HEK293T (cell line): ENCODE measurements around the gene GIGYF2.

Experiments
- CTCF ChIA-PET: fragments of 350-600 bp; formaldehyde crosslinking; extraction: SDS; loops from one replicate; lab custom pipeline; 2021; ENCODE audit warnings: antibody characterized with exemption, inconsistent platforms; lab: Yijun Ruan, JAX
- POLR2A ChIA-PET: fragments of 350-600 bp; formaldehyde crosslinking; extraction: SDS; loops from one replicate; lab custom pipeline; 2020; ENCODE audit warnings: antibody characterized with exemption, inconsistent platforms; lab: Yijun Ruan, JAX
- DNase-seq: peaks from one replicate; pipeline ENCODE4 v3.0.0; 2012; ENCODE audit warnings: mixed read lengths; ENCODE audit errors: extremely low spot score
- ARNT ChIP-seq: fragments of 450-650 bp; IDR thresholded peaks from 2 replicates; pipeline ENCODE4 v1.6.1; 2017; ENCODE audit warnings: mild to moderate bottlenecking
- BHLHE40 ChIP-seq: fragments of 450-650 bp; IDR thresholded peaks from 2 replicates; pipeline ENCODE4 v1.6.1; 2016; ENCODE audit warnings: mild to moderate bottlenecking, moderate library complexity, borderline replicate concordance
- CTBP1 ChIP-seq: fragments of 450-650 bp; IDR thresholded peaks from 2 replicates; pipeline ENCODE4 v1.6.1; 2016; ENCODE audit warnings: borderline replicate concordance
- ELF4 ChIP-seq: fragments of 450-650 bp; IDR thresholded peaks from 2 replicates; pipeline ENCODE4 v1.6.1; 2017; ENCODE audit warnings: antibody characterized with exemption
- FOXA1 ChIP-seq: fragments of 450-650 bp; IDR thresholded peaks from 2 replicates; pipeline ENCODE4 v1.6.1; 2016; ENCODE audit warnings: mild to moderate bottlenecking
- FOXK2 ChIP-seq: fragments of 450-650 bp; IDR thresholded peaks from 2 replicates; pipeline ENCODE4 v1.6.1; 2016; ENCODE audit warnings: mild to moderate bottlenecking
- FOXM1 ChIP-seq: fragments of 450-650 bp; IDR thresholded peaks from 2 replicates; pipeline ENCODE4 v1.6.1; 2017; ENCODE audit warnings: mild to moderate bottlenecking, borderline replicate concordance
- HDGF ChIP-seq: fragments of 450-650 bp; IDR thresholded peaks from 2 replicates; pipeline ENCODE4 v1.6.1; 2017; ENCODE audit warnings: antibody characterized with exemption, borderline replicate concordance
- L3MBTL2 ChIP-seq: fragments of 450-650 bp; conservative IDR thresholded peaks from 2 replicates; pipeline ENCODE4 v1.6.1; 2016; ENCODE audit warnings: mild to moderate bottlenecking
- LEF1 ChIP-seq: fragments of 450-650 bp; IDR thresholded peaks from 2 replicates; pipeline ENCODE4 v1.6.1; 2017; ENCODE audit warnings: mild to moderate bottlenecking, borderline replicate concordance
- NFRKB ChIP-seq: fragments of 450-650 bp; IDR thresholded peaks from 2 replicates; pipeline ENCODE4 v1.6.1; 2016; ENCODE audit warnings: mild to moderate bottlenecking, moderate library complexity
- PKNOX1 ChIP-seq: fragments of 450-650 bp; IDR thresholded peaks from 2 replicates; pipeline ENCODE4 v1.6.1; 2016
- SP1 ChIP-seq: fragments of 450-650 bp; IDR thresholded peaks from 2 replicates; pipeline ENCODE4 v1.6.1; 2017
- SUZ12 ChIP-seq: fragments of 450-650 bp; IDR thresholded peaks from 2 replicates; pipeline ENCODE4 v1.6.1; 2016; ENCODE audit warnings: mild to moderate bottlenecking
- TARDBP ChIP-seq: fragments of 450-650 bp; IDR thresholded peaks from 2 replicates; pipeline ENCODE4 v1.6.1; 2016
- ZNF384 ChIP-seq: fragments of 450-650 bp; IDR thresholded peaks from 2 replicates; pipeline ENCODE4 v1.6.1; 2016

The GIGYF2 gene

GRCh38 chr2:232896720-232897597 is 199.8 kb downstream of the GIGYF2 start:
- TF ChIP-seq HDGF (no peak), ZNF384 (no peak), NFRKB (no peak), SUZ12 (no peak), ELF4 (no peak), LEF1 (no peak), PKNOX1 (no peak), CTBP1 (no peak), FOXK2 (no peak), FOXM1 (no peak), FOXA1 (no peak), TARDBP (no peak), SP1 (no peak), L3MBTL2 (no peak), BHLHE40 (no peak), ARNT (no peak)
- DNase-seq = no peak
- ChIA-PET POLR2A (no interaction called here), CTCF (no interaction called here)

GRCh38 chr2:232897598-232898408 is 200.7 kb downstream of the GIGYF2 start:
- POLR2A ChIA-PET = no interaction called here
- CTCF ChIA-PET = no interaction called here
- TF ChIP-seq FOXK2 = no peak
- DNase-seq = no peak

GRCh38 chr2:232898592-232899543 is 201.7 kb downstream of the GIGYF2 start:
- CTCF ChIA-PET = no interaction called here
- POLR2A ChIA-PET = no interaction called here
- no peak for DNase-seq
- TF ChIP-seq TARDBP (no peak), ZNF384 (no peak), SUZ12 (no peak), CTBP1 (no peak), FOXK2 (no peak), L3MBTL2 (no peak), BHLHE40 (no peak), ARNT (no peak), SP1 (no peak), HDGF (no peak), LEF1 (no peak), FOXA1 (no peak), FOXM1 (no peak), PKNOX1 (no peak), ELF4 (no peak), NFRKB (no peak)

GRCh38 chr2:232900811-232901735 is 203.9 kb downstream of the GIGYF2 start:
- TF ChIP-seq ARNT (no peak), PKNOX1 (no peak), FOXM1 (no peak), SP1 (no peak), ELF4 (no peak)
- ChIA-PET POLR2A (no interaction called here), CTCF (no interaction called here)
- DNase-seq = no peak
